Measurements from ENCODE around the gene USF1.

Gene USF1, protein sequence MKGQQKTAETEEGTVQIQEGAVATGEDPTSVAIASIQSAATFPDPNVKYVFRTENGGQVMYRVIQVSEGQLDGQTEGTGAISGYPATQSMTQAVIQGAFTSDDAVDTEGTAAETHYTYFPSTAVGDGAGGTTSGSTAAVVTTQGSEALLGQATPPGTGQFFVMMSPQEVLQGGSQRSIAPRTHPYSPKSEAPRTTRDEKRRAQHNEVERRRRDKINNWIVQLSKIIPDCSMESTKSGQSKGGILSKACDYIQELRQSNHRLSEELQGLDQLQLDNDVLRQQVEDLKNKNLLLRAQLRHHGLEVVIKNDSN

DNA sequence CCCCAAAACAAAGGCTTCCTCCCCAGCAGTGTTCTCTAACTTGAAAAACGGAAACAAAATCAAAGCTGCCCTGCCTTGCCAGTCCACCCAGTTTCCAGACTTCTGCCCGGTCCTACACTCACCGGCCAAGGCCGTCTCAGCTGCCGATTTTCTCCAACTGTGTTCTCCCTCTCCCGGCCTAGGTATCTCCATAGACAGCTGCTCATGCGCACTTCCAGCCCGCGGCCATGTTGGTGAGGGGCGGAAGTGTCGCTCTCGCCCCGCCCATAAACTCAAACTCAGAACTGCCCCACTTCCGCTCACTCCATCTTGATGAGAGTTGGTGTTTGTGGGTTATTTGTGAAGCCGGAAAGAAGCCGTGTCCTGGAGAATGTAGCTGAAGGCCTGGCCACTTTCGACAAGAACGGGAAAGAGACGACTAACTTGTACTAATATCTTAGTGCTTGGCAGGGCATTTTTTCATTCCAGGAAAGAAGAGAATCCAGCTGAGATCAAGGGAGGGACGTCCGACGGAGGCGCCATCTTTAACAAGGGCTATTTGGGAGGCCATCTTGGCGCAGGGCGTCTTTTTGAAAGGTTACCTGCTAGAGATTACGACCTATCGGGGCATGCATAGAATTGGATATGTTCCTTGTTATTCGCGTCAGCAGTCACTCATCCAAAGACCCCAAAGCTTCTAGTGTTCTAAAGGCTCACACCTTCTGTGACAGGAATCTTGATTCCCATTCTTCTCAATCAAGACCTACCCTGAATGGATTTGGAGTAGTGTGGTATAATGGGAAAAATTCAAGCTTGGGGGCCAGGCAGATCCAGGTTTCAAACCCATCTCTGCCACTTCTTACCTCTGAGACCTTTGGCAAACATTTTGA is at the start of gene USF1:
Gene USF1, minus strand, starts transcription at position 242 of the 869 bp plus-strand sequence. CDS start 2,702 bp downstream, outside the sequence.
- H3K4me3 ChIP-seq (ENCODE audit: low read depth, low read length) = peak within 1 kb of the TSS; percentile 90

DNA sequence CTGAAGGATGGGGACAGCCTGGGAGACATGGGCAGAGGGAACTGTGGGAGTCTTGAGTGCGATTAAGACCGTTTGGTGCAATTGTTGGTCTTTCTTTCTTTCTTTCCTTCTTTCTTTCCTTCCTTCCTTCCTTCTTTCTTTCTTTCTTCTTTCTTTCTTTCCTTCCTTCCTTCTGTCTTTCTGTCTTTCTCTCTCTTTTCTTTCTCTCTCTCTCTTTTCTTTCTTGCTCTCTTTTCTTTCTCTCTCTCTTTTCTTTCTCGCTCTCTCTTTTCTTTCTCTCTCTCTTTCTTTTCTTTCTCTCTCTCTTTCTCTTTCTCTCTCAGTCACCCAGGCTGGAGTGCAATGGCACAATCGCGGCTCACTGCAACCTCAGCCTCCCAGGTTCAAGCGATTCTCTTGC is 49.5 kb upstream of the USF1 start:
- no peak overlapping the region for H3K4me3 ChIP-seq (ENCODE audit: low read depth, low read length)

DNA sequence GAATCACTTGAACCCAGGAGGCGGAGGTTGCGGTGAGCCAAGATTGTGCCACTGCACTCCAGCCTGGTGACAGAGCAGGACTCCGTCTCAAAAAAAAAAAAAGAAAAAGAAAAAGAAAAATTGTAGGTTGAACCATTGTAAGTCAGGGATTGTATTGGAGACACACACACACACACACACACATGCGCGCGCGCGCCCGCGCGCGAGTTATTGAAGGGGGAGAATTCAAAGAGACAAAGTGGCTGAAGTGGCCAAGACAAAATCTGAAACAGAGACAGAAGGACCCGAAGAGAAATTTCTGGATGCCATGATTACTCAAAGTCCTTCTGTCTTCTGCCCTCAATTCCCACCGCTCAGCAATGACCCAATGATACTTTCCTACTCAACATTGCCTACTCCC is 48.7 kb upstream of the USF1 start:
- no peak overlapping the region for H3K4me3 ChIP-seq (ENCODE audit: low read depth, low read length)

DNA sequence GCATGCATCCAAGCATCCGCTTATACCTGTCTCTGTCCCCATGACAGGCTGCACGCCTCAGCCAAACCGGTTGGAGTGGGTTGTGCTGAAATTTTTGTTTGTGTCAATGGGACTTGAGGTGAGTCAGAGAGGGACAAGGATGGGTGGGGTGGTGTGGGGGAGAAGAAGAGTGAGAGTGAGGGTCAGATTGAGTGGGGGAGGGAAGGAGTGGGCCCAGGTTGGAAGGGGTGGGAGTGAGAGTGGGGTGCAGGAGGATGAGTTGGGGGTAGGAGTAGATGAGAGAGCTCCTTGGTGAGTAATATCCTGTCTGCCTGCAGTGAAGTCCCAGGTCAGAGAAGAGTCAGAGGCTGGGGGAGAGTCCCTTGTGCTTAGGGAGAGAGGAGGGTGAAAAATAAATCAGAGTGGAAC is 46.8 kb upstream of the USF1 start:
- H3K4me3 ChIP-seq (ENCODE audit: low read depth, low read length) = no peak overlapping the region

DNA sequence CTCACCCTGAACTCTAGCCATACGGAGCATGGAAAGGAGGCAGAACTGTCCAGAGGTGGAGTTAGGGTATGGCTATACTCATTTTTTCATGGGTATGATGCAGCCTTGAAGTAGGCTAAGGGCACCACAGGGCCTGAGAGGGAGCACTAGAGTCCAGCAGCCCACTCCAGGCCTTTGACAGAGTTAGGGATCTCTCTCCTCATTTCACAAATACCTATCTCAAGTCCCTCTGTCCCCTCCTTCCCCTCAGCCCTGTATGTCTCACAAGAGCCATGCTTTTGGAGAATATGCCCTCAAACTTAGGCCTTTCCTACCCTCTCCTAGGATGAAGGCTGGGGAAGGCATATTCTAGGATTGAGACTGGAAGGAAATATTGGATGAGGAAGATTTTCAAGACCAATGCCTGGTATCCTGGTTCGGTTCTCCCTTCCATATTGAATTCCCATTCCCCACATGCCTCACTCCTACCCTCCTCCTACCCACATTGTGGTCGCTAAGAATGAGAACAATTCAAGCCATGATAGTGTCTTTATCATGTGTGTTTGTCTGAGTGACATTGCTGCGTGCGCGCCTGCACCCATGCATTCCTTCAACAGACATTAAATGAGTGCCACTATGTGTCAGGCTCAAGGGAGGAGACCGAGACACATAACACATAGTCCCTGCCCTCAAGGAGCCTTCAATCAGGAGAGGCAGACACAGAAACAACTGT is 46.2 kb upstream of the USF1 start:
- no peak overlapping the region for H3K4me3 ChIP-seq (ENCODE audit: low read depth, low read length)

DNA sequence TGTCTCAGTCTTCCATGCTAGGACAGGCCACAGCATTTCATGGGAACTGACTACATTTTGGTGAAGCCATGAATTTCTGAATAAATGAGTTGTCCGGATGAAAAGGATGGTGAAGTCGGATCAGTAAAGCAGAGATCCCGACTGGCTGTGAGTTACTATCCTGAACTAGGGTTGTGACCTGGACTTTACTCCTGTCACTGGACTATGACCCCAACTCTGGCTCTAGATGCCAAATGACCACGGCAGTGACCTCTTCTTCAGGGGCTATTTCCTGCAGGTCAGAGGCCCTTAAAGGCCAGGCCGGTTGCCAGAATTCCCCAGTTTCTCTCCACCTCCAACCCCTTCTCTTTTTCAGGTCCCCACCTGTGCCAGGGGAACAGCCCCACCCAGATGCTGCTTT is 45.3 kb upstream of the USF1 start:
- no peak overlapping the region for H3K4me3 ChIP-seq (ENCODE audit: low read depth, low read length)

DNA sequence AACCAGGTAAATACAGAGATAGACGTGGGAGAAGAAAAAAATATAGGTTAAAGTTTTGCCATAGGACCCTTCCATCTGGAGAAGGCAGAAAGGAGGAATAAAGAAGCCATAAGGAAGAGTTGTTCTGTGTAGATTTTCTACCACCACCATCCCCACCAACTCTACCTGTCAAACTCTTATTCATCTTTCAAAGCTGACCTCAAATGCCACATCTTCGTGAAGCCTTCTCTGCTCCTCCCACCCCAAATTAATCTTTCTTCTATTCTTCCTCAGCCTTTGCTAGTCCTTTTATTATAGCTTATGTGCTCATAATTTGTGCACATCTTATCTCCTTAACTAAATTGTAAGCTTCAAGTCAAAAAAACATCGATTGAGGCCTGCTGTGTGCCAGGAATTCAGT is 44.8 kb upstream of the USF1 start:
- H3K4me3 ChIP-seq (ENCODE audit: low read depth, low read length) = no peak overlapping the region

DNA sequence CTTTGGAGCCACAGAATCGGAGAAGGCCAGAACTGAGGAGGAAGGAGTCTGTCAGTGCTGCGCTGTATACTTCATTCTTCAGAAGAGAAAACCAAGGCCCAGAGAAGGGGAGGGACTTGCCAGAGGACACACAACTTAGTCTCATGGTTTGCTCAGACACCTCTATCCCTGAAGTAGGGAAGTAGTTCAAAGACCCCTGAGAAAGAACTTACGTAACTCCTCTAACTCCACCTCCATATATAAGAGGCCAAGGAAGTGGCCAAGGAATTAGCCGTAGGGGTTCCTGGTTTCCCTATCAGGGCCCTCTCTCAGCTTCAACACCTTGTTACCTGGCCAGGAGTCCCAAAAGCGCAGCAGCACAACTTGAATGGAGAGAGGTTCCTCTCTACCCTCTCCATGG is 44.2 kb upstream of the USF1 start:
- no peak overlapping the region for H3K4me3 ChIP-seq (ENCODE audit: low read depth, low read length)

DNA sequence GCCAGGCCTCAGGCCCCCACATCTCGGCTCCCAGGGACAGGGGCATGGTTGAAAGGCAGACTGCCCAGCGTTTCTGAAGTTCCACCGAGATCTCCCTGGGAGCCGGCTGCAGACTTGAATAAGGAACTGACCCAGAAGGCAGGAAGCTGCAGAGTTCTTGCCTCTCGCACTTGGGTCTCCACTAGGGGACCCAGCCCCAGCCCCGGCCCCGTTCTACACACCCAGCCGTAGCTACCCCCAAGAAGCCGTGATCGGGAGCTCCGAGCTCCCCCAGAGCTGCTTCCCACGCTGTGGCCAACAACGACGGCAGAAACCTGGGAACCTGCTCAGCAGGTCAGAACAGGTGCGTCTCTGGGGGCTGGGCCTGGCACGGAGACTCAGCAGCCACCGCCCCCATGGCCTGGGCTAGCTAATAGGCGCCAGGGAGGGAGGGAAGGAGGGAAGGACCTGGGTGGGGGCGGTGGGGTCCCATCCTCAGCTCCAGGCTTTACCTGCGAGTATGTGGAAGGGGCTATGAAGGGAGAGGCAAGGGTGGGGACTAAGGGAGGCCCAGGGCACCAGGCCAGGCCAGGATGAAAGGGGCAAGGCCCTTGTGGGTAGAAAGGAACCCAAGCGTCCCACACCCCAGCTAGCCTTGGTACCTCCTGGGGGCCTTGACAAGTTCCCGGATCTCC is 43.6 kb upstream of the USF1 start, which contains the start of gene NECTIN4:
Gene NECTIN4, minus strand, starts transcription at position 308 of the 674 bp plus-strand sequence. Its CDS starts 262 bp downstream, at position 46.
- H3K4me3 ChIP-seq (ENCODE audit: low read depth, low read length) = no peak within 1 kb of the TSS

DNA sequence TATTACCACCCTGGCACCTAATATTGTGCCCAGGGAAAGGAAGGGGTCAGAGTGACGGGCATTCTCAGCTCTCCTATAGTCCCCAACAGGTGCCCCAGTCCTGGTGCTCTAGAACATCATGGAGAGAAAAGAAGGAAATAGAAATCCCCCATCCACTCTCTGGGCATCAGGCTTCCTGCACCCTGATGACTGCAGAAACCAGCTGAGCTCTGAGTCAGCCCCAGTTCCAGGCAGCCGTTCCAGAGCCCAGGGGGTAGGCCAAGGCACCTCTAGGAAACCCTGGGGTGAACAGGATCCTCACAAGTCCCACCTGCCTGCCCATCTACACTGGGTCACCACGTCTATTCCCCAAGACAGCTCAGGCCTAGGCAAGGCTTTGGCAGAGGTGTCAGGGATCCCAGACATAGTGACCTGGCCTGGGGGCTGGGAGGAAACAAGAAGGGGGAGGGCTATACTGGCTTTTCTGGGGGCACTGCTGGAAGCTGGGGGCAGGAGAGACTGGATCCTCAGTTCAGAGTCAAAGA is 42.9 kb upstream of the USF1 start:
- H3K4me3 ChIP-seq (ENCODE audit: low read depth, low read length) = no peak overlapping the region

DNA sequence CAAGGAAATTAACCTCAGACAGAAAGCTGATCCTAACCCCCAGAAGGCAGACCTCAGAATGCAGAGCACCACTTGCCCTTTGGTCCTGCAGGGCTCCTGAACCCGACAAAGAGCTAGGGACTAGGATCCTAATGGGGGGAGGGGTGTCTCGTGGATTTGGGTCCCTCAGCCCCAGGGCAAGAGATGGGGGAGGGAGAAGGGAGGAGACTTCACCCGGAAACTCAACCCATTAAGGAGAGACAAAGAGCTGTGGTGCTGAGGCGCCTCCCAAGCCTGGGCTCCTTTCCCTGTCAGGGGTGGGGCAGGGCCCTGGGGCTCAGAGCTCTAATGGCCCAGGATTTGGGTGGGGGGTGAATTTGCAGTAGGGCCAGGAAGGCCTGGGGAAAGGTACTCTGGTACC is 40.7 kb upstream of the USF1 start:
- H3K4me3 ChIP-seq (ENCODE audit: low read depth, low read length) = no peak overlapping the region

DNA sequence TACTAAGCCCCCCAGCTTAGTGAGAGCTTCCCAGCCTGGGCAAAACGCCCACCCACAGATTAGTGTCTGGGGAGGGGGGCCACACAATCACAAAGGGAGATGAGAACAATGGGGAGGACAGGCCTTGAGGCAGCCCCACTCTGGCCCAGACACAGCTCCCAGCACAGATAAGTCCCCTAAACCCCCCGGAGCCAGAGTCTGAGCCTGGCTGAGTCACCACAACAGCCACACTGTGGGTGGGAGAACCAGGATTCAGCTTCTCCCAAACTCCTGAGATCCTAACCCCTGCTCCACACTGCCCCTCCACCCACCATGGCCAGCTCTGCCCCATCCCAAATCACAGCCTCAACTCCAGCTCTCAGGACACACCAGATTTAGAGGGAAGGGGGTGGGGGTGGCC is 39.4 kb upstream of the USF1 start:
- no peak overlapping the region for H3K4me3 ChIP-seq (ENCODE audit: low read depth, low read length)

DNA sequence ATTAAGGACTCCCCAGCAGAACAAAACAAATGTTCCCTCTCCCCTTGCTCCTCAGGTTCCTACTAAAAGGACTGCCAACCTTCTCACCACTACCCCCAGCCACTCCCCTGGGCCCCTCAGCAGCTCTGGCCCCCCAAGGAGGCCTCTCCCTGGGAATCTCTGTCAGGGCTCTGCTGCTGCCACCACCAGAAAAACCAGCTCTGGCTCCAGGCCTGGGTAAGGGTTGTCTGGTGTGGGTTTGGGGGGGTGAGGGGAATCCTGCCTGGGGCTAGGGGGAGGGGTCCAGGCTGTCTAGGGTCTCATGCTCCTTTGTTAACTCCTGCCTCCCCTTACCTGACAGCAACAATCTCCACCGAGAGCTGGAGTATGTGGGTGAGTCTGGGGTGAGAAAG is 38.8 kb upstream of the USF1 start:
- no peak overlapping the region for H3K4me3 ChIP-seq (ENCODE audit: low read depth, low read length)

DNA sequence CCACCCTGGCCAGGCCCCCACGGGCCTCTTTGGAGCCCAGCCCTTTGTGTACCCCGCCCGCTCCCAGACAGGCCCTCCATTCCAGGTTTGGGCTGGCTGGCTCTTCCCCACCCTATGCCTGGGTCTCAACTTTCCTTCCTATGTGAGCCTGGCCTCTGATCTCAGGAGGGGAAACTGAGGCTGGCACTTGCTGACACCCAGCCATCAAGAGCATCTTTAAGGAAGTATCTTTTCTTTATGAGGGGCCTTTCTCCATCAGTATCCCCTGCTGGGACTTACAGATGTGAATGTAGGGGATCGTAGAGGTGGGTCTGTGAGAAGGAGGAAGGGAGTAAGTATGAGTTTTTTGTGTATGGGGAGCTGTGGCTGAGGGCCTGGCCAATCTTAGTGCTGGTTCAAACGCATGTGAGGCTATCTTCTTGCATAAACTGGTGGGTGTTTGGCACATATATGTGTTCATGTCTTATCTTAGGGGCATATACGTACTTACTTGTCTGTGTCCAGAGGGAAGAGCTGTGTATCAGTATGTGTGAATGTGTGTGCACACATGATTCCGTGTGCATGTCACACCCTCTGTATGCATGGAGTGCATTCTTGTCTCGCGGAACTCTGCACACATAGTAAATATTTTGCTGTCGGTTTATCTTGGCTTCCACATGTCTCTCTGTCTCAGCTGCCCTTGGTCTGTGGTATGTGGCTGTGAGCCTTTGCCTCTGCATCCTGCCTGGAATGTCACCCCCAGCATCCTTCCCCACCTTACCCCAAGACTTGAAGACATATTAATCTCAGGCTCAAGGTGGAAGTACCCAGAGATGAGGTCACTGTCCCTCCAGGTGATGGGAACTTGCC is 38.2 kb upstream of the USF1 start:
- H3K4me3 ChIP-seq (ENCODE audit: low read depth, low read length) = no peak overlapping the region

DNA sequence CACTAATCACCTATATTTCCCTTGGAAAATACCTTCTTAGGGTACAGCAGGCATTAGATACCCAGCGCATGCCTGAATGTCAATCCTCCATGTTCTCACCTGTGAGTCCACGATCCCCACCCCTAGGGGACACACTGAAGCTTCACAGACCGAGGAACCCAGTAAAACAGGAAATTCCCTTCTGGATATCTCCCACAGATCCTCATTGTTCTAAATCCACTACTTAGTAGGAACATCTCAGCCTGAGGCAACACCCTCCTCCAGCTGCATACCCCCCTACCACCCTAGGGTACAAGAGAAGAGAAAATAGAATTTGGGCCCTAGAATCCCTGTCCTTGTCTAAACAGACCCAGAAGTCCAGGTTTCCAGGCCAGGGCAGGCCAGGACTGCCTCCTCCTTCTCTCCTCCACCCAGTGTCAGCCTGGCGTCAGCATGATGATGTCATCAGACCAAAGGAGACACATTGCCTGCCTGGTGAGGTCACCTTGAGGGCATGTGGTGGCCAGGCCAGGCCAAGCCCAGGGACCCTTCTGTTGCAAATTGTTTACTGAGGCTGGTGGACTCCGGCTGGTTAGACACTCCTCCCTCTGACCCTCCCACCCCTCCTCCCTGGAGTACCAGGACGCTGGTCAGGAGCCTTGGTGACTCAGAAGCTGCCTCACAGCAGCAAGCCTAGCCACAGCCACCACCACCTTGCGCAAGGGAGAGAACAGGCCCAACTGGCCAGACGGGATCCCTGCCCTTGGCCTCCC is 37.4 kb upstream of the USF1 start:
- no peak overlapping the region for H3K4me3 ChIP-seq (ENCODE audit: low read depth, low read length)

DNA sequence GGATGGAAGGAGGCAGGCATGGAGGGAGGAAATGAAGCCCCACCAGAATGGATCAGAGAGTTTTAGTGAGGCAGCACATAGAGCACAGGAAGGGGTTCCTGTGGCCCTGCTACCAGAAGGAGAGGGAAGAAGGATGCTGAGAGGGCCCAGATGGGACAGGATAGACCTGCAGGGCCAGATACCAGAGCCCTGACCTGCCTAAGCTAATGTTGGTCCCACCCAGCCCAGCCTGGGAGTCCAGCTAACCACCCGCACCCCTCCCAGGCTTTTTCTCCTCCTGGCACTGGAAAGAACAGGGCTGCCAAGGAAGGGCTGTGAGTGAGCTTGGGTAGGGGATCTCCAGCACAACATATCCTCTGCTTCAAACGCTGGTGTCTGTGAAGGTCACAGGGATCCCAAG is 36.7 kb upstream of the USF1 start:
- no peak overlapping the region for H3K4me3 ChIP-seq (ENCODE audit: low read depth, low read length)

DNA sequence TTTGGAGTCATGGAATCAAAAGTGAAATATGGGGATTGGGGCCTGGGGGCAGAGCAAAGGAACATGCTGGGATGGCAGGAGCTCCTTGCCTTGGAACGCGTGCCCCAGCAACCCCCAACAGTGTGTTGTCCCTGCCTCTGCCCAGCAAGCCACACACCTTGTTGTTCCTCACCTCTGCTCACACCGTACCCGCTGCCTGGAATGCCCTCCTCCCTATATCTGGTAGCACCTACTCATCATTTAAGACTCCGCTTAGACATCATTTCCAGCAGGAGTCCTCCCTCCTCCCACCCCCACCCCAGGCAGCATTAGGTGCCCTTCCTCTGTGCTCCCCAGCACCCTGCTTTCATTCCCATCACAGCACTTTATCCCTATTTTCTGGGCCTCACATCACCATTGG is 35.7 kb upstream of the USF1 start:
- H3K4me3 ChIP-seq (ENCODE audit: low read depth, low read length) = no peak overlapping the region

DNA sequence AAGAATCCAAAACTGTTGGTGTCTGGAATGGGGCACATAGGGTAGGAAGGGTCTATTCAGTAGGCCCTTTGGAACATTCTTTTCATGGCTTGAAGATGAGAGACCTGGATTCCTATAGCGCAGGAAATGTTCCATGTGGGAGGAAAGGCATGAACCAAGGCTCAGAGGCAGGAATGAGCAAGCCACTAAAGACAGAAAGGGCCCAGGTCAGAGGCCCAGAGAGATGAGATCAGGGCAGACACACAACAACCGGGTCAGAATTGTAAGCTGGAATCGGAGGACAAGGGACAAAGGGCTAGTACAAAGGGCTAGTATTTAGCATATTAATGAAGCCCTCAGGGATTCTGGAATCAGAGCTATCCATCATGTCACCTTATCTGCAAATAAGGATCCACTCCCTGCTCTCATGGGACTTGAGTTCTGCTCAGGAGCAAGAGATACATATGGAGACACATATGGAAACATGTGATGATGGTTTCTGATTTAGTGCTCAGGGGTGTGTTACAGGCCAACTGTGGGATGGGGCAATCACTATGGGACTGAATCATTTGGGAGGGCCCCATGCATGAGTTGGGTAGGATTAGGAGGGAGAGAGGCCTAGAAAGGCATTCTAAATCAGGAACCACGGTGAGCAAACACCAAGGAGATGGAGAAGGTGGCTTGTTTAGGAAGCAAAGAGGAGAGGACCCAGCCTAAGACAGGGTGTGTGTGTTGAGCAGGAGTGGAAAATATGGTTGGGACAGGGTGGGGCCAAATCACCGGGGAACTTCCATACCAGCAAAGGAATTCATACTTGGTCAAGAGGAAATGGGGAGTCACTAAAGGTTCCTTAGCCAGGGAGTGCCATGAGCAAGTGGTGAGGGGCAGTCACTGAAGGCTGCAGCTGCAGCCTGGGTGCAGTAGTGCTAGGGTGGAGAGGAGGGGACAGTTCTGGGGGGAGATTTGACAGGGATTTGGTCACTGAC is 34.9 kb upstream of the USF1 start:
- no peak overlapping the region for H3K4me3 ChIP-seq (ENCODE audit: low read depth, low read length)

All from iPS-11a (cell line).